OCI-LY7 (cell line): ENCODE data around the gene TANC2. TPM values are rescaled to one million over a fixed set of nuclear protein-coding genes. Genes with fewer than 3 reads are reported as not detected.

ENCODE experiments used
- BruUV-seq: library from RNA; stranded (reverse); fragments of 400-500 nt; replicated peaks from 2 replicates; lab custom pipeline; 2021; lab: Mats Ljungman, UMichigan
- CTCF ChIA-PET: fragments of 300-600 bp; sonication (Branson Sonifier 250); formaldehyde crosslinking; loops from one replicate; lab custom pipeline; 2022; ENCODE audit warnings: antibody characterized with exemption; ENCODE audit not compliant: unreplicated experiment; lab: Charles Lee
- POLR2A ChIA-PET: fragments of 300-600 bp; sonication (Branson Sonifier 250); formaldehyde crosslinking; loops from one replicate; lab custom pipeline; 2022; ENCODE audit warnings: antibody characterized with exemption; lab: Charles Lee
- DNase-seq: peaks from one replicate; pipeline ENCODE4 v3.0.0-alpha.2; 2015; ENCODE audit warnings: low spot score
- H2AFZ ChIP-seq: fragments of 200-600 bp; sonication (generic), shearing (Covaris generic); 2 replicates; pipeline ENCODE4 v1.6.1; 2014; ENCODE audit warnings: mild to moderate bottlenecking, antibody characterized with exemption, low read length, moderate library complexity
- H3K27ac ChIP-seq: fragments of 200-600 bp; sonication (generic); 2 replicates; pipeline ENCODE4 v1.5.1; 2014; ENCODE audit warnings: mixed run types, low read depth, mild to moderate bottlenecking, moderate library complexity, low read length, inconsistent platforms; ENCODE audit not compliant: poor library complexity, severe bottlenecking
- H3K36me3 ChIP-seq: fragments of 200-600 bp; sonication (generic); 2 replicates; pipeline ENCODE4 v1.6.1; 2014; ENCODE audit warnings: mild to moderate bottlenecking, antibody characterized with exemption, low read length, moderate library complexity, mixed read lengths; ENCODE audit not compliant: insufficient read depth
- H3K4me1 ChIP-seq: fragments of 200-600 bp; sonication (generic); 2 replicates; pipeline ENCODE4 v1.5.1; 2014; ENCODE audit warnings: mild to moderate bottlenecking, low read length; ENCODE audit not compliant: insufficient read depth, poor library complexity, severe bottlenecking
- H3K4me2 ChIP-seq: fragments of 200-600 bp; sonication (generic); 2 replicates; pipeline ENCODE4 v1.6.1; 2014; ENCODE audit warnings: mild to moderate bottlenecking, low read length
- H3K4me3 ChIP-seq: fragments of 200-600 bp; sonication (generic); 2 replicates; pipeline ENCODE4 v1.5.1; 2014; ENCODE audit warnings: mild to moderate bottlenecking, low read depth, low read length; ENCODE audit not compliant: poor library complexity, severe bottlenecking
- H3K79me2 ChIP-seq: fragments of 200-600 bp; sonication (generic); 2 replicates; pipeline ENCODE4 v1.6.1; 2016; ENCODE audit warnings: low read depth, mild to moderate bottlenecking, low read length, moderate library complexity, mixed read lengths; ENCODE audit not compliant: insufficient read depth
- H3K9me2 ChIP-seq: fragments of 200-600 bp; sonication (generic); 2 replicates; pipeline ENCODE4 v1.6.1; 2016; ENCODE audit warnings: mild to moderate bottlenecking, low read length, mixed read lengths; ENCODE audit not compliant: insufficient read depth
- H3K9me3 ChIP-seq: fragments of 200-600 bp; sonication (generic); 2 replicates; pipeline ENCODE4 v1.6.1; 2014; ENCODE audit warnings: mild to moderate bottlenecking, mixed run types, low read length, mixed read lengths
- H4K20me1 ChIP-seq: fragments of 200-600 bp; sonication (generic); 2 replicates; pipeline ENCODE4 v1.6.1; 2014; ENCODE audit warnings: mild to moderate bottlenecking, antibody characterized with exemption, low read length, moderate library complexity, mixed read lengths; ENCODE audit not compliant: insufficient read depth
- EZH2phosphoT487 ChIP-seq: fragments of 200-600 bp; sonication (generic); IDR thresholded peaks from 2 replicates; pipeline ENCODE4 v1.6.1; 2018; ENCODE audit warnings: low read depth, borderline replicate concordance, mild to moderate bottlenecking, mixed run types, antibody characterized with exemption, low read length, moderate library complexity, mixed read lengths
- intact Hi-C: fragments of 100-400 bp; cut with micrococcal nuclease; formaldehyde crosslinking; loops from one replicate; pipeline ENCODE4 v1.10.0; 2022; ENCODE audit not compliant: unreplicated experiment
- total RNA-seq, 2 experiments: library from RNA; depleted of rRNA in 1 of 2; stranded (reverse); fragments of >200 nt in 1 of 2; shearing (Covaris generic) in 1 of 2; gene quantifications; 2 replicates each; pipeline ENCODE4 v1.2.3, GENCODE V29; 2014 to 2022
- TF ChIP-seq, protein P1 (sequence below): fragments of 200-600 bp; sonication (generic); conservative IDR thresholded peaks from 2 replicates; pipeline ENCODE4 v1.5.1; 2014; ENCODE audit warnings: mild to moderate bottlenecking, antibody characterized with exemption, low read length, moderate library complexity, mixed read lengths

TANC2 gene
- total RNA-seq, 2 experiments from 2014 or later = 9.6 to 14.5 TPM

DNA sequence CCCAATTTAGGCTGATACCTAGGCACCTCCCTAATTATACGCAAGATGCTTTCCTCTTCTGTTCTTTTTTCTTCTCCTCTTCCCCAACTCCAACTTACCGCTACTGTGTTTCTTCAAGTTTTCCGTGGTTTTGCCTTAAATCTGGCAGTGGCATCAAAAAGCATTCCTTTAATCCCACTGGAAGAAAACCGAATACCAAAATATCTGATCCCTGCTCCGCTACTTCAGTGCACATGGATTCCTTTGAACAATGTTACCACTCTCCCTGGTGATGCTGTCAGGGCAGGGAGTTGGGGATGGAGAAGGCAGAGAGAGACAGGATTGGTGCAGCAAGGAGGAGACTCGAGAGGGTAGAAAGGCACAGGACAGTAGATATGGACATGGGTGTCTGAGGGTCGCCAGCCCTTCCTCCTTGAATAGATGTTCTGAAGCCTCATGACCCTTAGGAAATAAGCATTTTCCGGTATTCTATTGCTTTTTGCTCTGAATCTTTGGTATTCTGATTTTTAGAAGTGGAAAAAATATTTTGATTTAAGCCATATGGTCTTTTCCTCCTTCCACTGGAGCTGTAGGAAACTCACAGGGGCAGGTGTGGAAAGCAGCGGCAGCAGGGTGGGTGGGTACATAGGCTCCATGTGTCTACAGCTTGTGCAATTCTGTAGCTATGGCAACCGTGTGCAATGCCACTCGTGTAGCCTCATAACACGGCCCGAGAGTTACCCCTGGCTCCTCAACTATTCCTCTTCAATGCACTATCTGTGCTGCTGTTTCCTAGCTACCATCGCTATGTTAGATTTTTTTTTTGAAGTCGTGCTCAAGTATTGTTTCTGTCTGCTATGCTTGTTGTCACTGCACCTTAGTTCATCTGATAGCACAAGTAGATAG lies 32.3 kb upstream of the TANC2 start:
- CTCF ChIA-PET = no interaction called here
- no peaks in the 10 kb centered on the region for H3K79me2 ChIP-seq
- no peak overlapping the region for H2AFZ ChIP-seq
- H3K4me3 ChIP-seq = no peak overlapping the region
- no TSS peak for BruUV-seq
- H3K36me3 ChIP-seq = no peaks in the 10 kb centered on the region
- no peak for DNase-seq
- no peaks in the 10 kb centered on the region for H3K9me3 ChIP-seq
- no peaks in the 10 kb centered on the region for H3K9me2 ChIP-seq
- no peaks in the 10 kb centered on the region for H3K4me1 ChIP-seq
- POLR2A ChIA-PET = interaction anchor here (0.7 kb wide), 1 partner anchor 9 kb away, joined by 3 read pairs; no protein-coding TSS in a partner anchor
- no peak overlapping the region for H3K4me2 ChIP-seq
- intact Hi-C loops = no loop called here
- no peaks in the 10 kb centered on the region for H4K20me1 ChIP-seq
- no peak overlapping the region for H3K27ac ChIP-seq
- TF ChIP-seq, protein P1, sequence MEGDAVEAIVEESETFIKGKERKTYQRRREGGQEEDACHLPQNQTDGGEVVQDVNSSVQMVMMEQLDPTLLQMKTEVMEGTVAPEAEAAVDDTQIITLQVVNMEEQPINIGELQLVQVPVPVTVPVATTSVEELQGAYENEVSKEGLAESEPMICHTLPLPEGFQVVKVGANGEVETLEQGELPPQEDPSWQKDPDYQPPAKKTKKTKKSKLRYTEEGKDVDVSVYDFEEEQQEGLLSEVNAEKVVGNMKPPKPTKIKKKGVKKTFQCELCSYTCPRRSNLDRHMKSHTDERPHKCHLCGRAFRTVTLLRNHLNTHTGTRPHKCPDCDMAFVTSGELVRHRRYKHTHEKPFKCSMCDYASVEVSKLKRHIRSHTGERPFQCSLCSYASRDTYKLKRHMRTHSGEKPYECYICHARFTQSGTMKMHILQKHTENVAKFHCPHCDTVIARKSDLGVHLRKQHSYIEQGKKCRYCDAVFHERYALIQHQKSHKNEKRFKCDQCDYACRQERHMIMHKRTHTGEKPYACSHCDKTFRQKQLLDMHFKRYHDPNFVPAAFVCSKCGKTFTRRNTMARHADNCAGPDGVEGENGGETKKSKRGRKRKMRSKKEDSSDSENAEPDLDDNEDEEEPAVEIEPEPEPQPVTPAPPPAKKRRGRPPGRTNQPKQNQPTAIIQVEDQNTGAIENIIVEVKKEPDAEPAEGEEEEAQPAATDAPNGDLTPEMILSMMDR = no peak
- no peak for TF ChIP-seq EZH2phosphoT487

GRCh38 chr17:62935098-62935497 lies 30.9 kb upstream of the TANC2 start:
- Histone ChIP-seq H2AFZ (no peak overlapping the region), H3K4me2 (no peak overlapping the region), H3K79me2 (no peaks in the 10 kb centered on the region), H3K36me3 (no peaks in the 10 kb centered on the region), H3K4me1 (no peaks in the 10 kb centered on the region), H3K9me3 (no peaks in the 10 kb centered on the region), H3K27ac (no peak overlapping the region), H3K9me2 (no peaks in the 10 kb centered on the region), H4K20me1 (no peaks in the 10 kb centered on the region), H3K4me3 (no peak overlapping the region)
- ChIA-PET POLR2A (no interaction called here), CTCF (no interaction called here)
- no peak for DNase-seq
- no TSS peak for BruUV-seq
- TF ChIP-seq EZH2phosphoT487 = no peak
- TF ChIP-seq, protein P1 = no peak
- intact Hi-C loops = no loop called here

- Histone ChIP-seq H3K9me2 (no peaks in the 10 kb centered on the region), H3K36me3 (no peaks in the 10 kb centered on the region), H3K4me3 (no peak overlapping the region), H3K79me2 (no peaks in the 10 kb centered on the region), H3K4me2 (no peak overlapping the region), H3K27ac (no peak overlapping the region), H3K4me1 (no peaks in the 10 kb centered on the region), H3K9me3 (no peaks in the 10 kb centered on the region), H4K20me1 (no peaks in the 10 kb centered on the region), H2AFZ (no peak overlapping the region)
- BruUV-seq = no TSS peak
- no peak for DNase-seq
- ChIA-PET POLR2A (interaction anchor here (0.5 kb wide), 1 partner anchor 202 kb away, joined by 4 read pairs; no protein-coding TSS in a partner anchor), CTCF (no interaction called here)
- TF ChIP-seq EZH2phosphoT487 = no peak
- TF ChIP-seq, protein P1 = no peak
- intact Hi-C loops = no loop called here
These were observed 30.5 kb upstream of the TANC2 start for GRCh38 chr17:62935523-62935922.
